HG03558 (cell line): ENCODE results near the gene ZNF573.
"Not testable (repeated sequence)": the region's sequence is repeated elsewhere in the genome, so short reads cannot be mapped to it uniquely, and the experiment has no call there.

Experiments used
- ATAC-seq: cut with Tn5 transposase; IDR thresholded peaks from one replicate; pipeline ENCODE4 v1.9.1; 2021; ENCODE audit warnings: moderate number of reproducible peaks; ENCODE audit not compliant: unreplicated experiment; ENCODE audit errors: extremely low read depth

Gene ZNF573

DNA sequence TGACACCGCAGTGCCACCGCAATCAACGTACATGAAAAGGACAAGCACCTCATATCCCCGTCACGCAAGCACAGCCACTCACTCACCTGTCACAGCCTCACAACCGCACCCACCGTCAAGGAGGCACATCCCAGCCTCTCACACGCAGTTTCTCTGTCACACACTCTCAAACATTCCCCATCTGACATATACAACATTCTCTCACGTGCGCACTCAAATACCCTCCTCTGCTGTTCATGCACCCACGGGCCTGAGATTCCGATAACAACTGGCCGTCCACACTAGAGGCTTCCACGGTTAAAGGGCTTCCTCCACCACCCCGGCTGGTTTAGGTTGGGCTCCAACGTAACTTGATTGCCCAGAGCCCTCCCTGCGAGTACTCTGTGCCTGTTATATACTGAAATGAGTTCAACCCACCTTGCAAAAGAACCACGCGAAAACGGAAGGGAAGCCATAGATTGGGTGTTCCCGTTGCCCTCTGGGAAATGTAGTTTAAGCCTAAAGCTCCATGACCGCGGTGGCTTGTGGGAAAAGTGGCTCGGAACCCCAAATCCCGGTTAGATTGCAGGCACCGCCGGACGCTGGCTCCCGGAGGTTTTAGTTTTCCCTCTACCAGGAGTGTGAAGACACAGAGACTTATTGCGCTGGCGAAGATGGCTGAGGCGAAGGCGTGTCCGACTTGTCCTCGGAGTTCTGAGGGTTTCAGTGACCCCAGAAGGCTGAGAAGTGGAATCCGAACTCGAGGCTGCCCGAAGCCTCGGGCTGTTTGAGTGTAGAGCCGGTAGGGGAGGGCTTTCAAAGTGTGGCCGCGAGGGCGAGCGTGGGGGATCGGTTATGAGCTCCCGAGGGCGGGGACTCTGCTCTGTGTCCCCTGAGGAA, at the start of gene ZNF573:
Gene ZNF573, minus strand, starts transcription at position 460 of the 879 bp plus-strand sequence. CDS start 5,857 bp downstream, outside the sequence.
- ATAC-seq, result no peak

DNA sequence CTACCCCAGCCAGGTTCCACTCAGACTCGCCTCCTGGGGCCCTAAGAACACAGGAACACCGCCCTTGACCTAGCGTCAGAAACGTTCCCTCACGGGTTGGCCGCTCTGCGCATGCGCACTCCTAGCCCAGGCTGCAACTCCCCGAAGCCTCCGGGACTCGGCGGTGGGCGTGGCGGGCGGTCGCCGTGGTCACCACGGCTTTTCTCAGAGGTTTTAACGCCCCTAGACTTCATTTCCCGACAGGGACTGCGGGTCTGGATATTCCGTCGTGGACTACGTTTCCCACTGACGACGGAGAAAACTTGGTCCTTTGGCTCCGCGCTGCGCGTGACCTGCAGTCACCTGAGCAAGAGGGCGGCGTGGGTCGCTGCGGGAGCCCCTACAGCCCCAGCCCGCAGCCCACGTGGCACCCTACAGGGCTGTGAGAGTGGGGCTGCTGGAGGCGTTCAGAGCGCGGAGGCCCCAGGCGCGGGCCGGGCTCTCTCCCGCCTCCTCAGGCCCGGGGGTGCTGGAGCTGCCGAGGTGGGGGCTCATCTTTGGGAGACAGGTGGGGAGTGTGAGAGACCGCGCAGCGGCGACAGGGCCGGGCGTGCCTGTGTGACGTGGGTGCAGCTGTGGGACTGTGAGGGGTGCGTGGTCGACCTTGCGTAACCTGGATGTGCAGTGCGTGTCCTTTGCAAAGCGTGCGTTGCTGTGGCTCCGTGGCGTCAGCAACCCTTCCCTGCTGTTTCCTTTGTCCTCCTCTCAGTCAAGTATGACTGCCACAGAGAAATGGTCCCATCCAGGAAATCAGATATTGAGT, 38.0 kb upstream of the ZNF573 start:
- ATAC-seq, result no peak

DNA sequence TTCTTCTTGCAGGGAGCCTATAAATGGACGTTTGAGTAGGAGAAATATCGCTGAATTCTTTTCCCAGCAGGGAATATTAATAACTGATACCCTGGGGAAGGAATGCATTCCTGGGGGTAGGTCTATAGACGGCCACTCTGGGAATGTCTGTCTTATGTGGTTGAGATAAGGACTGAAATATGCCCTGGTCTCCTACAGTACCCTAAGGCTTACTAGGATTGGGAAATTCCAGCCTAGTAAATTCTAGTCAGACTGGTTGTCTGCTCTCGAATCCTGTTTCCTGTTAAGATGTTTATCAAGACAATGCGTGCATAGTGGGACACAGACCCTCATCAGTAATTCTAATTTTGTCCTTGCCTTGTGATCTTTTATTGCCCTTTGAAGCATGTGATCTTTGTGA, 36.2 kb upstream of the ZNF573 start:
- not testable (repeated sequence) for ATAC-seq

DNA sequence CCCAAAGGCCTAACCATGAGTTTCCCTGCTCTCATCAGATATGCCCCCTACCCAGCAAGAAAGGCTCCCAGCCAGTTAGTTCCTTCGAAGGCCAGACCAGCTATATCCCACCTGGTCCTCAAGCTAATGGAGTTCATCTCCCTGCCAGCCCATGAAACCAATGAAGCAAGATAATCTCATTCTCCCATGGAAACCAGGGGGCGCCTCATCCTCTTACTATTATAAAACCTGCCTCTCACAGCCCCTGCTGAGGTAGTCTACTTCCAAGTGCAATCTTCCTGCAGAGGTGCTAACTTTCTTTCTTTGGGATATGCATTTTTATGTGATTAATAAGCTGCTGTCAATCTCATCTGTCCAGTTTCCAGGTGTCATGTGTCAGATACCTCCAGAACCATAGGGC, 34.0 kb upstream of the ZNF573 start:
- ATAC-seq, result no peak

DNA sequence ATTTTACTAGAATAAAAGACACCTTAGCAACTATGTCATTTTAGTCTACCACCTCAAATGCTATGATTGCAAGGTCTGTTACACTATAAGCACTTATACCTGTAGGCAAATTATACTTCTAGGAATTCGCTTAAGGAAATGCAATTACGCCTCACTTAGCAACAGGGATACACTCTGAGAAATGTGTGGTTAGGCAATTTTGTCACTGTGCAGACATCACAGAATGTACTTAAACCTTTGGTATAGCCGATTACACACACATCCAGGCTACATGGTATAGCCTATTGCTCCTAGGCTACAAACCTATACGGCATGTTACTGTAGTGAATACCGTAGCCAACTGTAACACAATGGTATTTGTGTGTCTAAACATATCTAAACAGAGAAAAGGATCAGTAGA, 30.0 kb upstream of the ZNF573 start:
- no peak for ATAC-seq

DNA sequence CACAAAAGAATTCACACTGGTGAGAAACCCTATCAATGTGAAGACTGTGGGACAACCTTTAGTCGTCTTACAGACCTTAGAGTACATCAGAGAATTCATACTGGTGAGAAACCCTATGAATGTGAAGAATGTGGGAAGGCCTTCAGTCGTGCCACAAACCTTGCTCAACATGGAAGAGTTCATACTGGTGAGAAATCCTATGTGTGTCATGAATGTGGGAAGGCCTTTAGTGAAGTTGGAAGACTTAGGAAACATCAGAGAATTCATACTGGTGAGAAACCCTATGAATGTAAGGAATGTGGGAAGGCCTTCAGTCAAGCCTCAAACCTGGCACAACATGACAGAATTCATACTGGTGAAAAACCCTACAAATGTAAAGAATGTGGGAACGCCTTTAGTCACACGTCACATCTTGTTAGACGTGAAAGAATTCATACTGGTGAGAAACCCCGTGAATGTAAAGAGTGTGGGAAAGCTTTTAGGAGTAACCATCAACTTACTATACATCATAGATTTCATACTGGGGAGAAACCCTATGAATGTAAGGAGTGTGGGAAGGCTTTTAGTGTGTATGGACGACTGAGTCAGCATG, 24.0 kb upstream of the ZNF573 start:
- ATAC-seq, result no peak

DNA sequence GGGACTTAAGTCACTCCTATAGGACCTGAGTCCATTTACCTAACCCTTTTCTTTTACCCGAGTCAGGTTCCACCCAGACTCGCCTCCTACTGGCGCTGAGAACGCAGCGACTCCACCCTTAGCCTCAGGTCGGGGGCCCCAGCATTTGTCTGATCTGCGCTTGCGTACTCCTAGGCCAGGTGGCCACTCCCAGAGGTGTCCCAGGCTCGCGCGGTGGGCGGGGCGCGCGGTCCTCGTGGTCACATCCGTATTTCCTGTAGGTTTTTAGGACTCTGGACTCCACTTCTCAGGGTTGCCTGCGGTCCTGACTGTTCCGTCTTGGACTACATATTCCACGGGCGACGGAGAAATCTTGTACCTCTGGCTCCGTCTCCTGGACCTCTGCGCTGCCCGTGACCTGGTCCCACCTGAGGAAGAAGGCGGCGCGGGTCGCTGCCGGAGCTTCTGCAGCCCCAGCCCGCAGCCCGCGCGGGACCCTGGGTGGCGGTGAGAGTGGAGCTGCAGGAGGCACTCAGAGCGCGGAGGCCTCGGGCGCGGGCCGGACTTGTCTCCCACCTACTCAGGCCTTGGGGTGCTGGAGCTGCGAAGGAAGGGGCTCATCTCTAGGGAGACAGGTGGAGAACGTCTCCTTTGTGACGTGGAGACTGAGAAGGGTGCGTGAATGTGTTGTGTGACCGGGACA, 11.0 kb upstream of the ZNF573 start:
- no peak for ATAC-seq

DNA sequence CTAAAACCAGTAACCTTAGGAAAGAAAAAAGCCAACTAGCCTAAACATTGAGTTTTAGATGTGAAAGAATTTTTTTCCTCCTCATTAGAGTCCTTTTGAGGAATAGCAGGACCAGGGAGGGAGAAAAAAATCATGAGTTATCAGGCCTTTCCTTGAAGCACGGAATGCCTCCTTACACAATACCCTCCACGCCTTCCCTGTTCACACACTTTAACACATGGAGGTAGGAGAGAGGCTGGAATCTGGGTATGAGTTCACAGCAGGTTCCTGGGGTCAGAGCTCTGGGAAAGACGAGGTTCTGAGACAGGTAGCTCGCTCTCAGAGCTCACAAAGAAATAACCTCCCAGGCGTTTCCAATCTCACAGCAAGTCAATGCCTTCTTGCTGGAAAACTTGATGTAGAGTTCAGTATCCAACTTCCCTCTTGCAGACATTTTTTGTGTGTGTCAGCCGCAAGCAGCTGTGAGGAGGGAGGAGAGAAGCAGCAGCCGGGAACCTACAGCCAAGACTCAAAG, 716 bp downstream of the ZNF573 start:
- ATAC-seq, result no peak

DNA sequence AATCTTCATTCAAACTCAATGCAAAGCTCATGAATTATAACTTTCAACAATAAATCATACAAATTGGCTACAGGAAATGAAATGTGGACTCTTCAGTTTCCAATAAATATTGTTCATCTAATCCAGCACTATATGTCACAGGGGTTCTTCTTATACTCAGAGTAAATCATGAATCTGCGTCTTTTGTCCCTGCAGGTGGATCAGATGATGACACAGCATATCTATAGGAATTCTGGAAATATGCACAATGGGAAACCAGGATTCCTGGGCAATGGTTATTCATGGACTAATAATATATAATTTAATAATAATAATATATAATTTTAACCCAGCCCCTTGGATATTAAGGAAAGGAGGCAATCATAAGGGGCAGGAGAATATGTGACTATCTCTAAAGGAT, 8.4 kb downstream of the ZNF573 start:
- ATAC-seq, result no peak

DNA sequence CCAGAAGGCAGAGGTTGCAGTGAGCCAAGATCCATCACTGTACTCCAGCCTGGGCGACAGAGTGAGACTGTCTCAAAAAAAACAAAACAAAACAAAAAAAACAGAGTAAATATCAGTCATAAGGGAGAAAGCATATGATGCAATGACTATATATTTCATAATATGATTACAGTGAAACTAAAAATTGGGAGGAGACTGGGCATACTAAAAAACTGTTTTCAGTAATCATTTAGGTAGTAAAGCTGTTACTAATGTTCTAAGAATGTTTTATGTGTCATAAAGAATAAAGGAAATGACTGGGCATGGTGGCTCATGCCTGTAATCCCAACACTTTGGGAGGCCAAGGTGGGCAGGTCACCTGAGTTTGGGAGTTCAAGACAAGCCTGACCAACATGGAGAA, 15.9 kb downstream of the ZNF573 start:
- ATAC-seq, result no peak

DNA sequence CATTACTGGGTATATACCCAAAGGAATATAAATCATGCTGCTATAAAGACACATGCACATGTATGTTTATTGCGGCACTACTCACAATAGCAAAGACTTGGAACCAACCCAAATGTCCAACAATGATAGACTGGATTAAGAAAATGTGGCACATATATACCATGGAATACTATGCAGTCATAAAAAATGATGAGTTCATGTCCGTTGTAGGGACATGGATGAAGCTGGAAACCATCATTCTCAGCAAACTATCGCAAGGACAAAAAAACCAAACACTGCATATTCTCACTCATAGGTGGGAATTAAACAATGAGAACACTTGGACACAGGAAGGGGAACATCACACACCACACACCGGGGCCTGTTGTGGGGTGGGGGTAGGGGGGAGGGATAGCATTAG, 21.7 kb downstream of the ZNF573 start:
- ATAC-seq, result not testable (repeated sequence)

DNA sequence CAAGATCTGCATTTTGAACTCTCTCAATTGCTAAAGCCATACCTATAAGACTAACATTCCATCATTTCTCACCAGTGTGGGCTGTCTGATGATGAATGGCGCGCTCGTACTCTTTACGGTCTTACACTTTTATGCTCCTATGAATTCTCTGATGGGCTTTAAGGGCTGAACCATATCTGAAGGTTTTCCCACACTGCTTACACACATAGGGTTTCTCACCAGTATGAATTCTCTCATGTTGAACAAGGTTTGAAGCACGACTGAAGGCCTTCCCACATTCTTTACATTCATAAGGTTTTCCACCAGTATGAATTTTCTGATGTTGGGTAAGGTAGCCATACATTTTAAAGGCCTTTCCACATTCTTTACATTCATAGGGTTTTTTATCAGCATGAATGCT, 41.0 kb downstream of the ZNF573 start:
- no peak for ATAC-seq

DNA sequence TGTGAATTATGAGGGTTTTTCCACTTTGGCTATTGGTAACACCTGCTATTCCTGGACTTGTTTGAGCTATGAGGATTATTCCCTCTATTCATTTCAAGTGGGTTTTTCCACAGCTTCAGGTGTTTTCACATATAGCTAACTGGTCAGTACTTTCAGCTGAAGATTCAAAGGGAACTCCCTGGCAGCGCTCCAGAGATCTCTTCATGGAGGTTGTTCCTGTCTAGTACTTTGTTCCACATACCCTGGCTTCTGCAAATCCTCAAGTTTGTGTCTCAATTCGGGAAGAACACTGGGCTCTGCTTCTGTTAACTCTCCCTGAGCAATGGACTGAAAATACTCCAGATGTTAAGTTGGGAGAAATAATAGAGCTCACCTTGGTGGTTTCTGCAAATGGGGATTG, 54.2 kb downstream of the ZNF573 start:
- no peak for ATAC-seq

DNA sequence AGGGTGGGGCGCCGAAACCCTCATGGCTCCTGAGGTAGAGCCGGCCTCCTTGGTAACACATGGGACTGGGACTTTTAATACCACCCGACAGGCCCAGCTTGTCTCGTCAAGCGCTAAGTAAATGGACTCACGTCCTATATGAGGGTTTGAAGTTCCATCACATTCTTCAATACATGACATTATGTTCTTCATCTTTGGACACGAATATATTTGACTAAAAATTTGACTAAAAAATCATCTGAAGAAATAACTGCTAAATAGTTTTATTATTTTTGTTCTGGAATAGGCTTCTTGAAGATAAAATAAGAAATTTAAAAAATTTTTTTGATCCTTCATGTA, 59.5 kb downstream of the ZNF573 start:
- ATAC-seq, result no peak

DNA sequence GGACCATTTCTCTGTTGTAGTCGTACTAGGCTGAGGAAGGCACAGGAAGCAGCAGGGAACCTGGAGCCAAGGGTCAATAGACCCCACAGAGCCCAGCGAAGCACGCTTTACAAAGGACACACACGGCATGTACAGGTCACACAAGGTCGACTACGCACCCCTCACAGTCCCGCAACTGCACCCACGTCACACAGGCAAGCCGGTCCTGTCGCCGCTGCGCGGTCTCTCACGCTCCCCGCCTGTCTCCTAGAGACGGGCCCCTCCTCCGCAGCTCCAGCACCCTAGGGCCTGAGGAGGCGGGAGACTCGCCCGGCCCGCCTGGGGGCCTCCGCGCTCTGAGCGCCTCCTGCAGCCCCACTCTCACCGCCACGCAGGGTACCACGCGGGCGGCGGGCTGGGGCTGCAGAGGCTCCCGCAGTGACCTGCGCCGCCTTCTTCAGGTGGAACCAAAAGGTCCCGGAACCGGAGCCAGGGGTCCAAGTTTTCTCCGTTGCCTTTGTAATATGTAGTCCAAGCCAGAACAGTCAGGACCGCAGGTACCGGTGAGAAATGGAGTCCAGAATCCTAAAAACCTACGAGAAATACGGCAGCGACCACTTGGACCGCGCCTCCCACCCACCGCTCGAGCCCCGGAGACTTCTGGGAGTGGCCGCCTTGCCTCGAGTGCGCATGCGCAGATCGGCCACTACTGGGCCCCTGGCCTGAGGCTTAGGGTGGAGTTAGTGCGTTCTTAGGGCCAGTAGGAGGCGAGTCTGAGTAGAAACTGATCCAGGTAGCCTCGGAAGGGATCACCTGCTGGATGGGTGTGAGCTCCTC, 60.1 kb downstream of the ZNF573 start, which contains the start of gene ZNF607:
Gene ZNF607, minus strand, starts transcription at position 651 of the 816 bp plus-strand sequence. CDS start 8,143 bp downstream, outside the sequence.
- no peak for ATAC-seq

DNA sequence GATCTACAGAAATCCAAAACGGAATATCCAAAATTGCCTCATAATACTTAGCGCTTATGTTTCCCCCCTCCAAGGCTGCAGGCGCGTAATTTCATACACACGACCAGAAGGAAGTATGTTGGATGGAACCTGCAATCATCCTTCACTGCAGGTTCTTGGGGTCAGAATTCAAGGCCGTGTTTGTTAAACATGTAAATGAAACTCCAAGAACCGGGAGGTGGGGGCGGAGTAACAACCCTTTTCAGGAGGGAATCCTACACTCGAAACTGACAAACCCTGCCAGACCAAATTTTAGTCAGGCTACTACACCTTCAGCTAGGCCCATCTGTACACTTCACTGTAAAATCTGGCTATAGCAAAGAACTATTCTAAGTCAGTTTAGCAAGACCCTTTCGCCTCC, 61.1 kb downstream of the ZNF573 start:
- no peak for ATAC-seq

DNA sequence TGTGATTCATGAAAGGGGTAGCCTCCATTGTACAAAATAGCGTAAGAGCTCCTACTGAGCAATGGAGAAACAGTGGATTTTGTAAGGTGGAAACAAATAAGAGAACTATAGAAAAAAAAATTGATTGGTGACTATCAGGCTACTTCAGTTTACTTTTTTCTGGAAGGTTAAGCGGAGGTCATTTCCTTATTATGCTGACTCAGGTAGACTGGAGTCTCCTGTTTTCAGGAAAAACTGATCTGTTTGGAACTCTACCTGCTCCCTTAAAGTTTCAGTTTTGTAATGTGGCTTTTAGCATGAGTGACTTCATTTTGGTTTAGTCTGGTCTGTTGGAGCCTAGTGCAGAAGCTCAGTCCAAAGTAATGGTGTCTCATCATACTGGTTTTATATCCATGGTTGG, 63.2 kb downstream of the ZNF573 start:
- no peak for ATAC-seq

DNA sequence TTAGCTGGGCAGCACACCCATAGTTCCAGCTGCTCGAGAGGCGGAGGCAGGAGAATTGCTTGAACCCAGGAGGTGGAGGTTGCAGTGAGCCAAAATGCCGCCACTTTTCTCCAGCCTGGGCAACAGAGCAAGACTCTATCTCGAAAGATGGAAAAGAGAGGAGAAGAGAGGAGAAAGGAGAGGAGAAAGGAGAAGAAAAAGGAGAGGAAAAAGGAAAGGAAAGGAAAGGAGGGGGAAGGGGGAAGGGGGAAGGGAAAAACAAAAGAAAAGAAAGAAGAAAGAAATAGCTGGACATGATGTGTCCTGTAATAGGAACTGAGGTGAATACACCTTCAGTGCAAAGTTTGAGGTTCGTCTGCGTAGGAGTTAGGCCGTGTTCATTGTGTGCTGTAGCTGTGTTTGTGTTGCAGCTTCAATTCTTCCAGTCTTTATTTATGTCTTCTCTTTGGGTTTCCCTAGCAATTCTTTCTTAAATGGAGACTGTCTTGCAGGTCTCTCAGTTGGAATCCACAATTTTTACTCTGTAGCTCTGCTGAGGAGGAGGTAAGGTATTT, 73.3 kb downstream of the ZNF573 start:
- ATAC-seq, result no peak

DNA sequence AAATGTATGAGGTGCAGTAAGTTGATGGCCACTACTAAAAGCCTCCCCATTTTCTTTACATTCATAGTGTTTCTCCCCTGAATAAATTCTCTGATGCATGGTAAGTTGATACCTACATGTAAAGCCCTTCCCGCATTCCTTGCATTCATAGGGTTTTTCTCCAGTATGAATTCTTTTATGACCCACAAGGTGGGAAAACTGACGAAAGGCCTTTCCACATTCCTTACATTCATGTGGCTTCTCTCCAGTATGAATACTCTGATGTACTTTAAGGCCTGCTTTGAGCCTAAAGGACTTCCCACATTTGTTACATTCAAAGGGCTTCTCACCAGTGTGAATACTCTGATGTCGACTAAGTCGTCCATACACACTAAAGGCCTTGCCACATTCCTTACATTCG, 80.3 kb downstream of the ZNF573 start:
- no peak for ATAC-seq
